ENCODE data around the gene TNIK.

GRCh38 chr3:171465763-171466162 lies 5.6 kb upstream of the TNIK start:
- TF ChIP-seq POLR2A (IDR thresholded peaks at IDR 0.05) (no peak), CTCF (IDR thresholded peaks at IDR 0.05) (no peak), POLR2AphosphoS5 (IDR thresholded peaks at IDR 0.05) (no peak)

Data from breast epithelium (tissue), 3 donors.